K562 (cell line): ENCODE measurements around the gene CEBPB. TPM values are rescaled to one million over a fixed set of nuclear protein-coding genes. Genes with fewer than 3 reads are reported as not detected.

Source experiments
- BHLHE40 ChIP-seq: IDR thresholded peaks from 2 replicates; pipeline ENCODE4 v1.6.1; 2011; ENCODE audit warnings: low read length, improper control_type of control experiment
- CBX3 ChIP-seq, 2 experiments: IDR thresholded peaks; 1 replicate in 1 of 2; 2 replicates in 1 of 2; pipeline ENCODE4 v1.6.1; 2012; ENCODE audit warnings: inconsistent platforms in 2 of 2, low read length in 2 of 2, borderline replicate concordance in 1 of 2, control low read depth in 1 of 2
- CBX5 ChIP-seq: IDR thresholded peaks from 2 replicates; pipeline ENCODE4 v1.6.1; 2014; ENCODE audit warnings: low read depth, borderline replicate concordance
- CREM ChIP-seq: IDR thresholded peaks from 2 replicates; pipeline ENCODE4 v1.6.1; 2014; ENCODE audit warnings: antibody characterized with exemption, low read depth
- ETS2 ChIP-seq: IDR thresholded peaks from 2 replicates; pipeline ENCODE4 v1.6.1; 2016; ENCODE audit warnings: borderline replicate concordance, missing genetic modification characterization, mild to moderate bottlenecking, moderate library complexity, missing compliant biosample characterization; ENCODE audit not compliant: poor library complexity, severe bottlenecking
- ILK ChIP-seq: fragments of 450-650 bp; IDR thresholded peaks from 2 replicates; pipeline ENCODE4 v1.6.1; 2016; ENCODE audit warnings: missing genetic modification characterization, low read depth, mild to moderate bottlenecking, missing compliant biosample characterization, moderate library complexity, borderline replicate concordance
- MCM3 ChIP-seq: fragments of 450-650 bp; IDR thresholded peaks from 2 replicates; pipeline ENCODE4 v1.6.1; 2016
- NCOA4 ChIP-seq: fragments of 450-650 bp; IDR thresholded peaks from 2 replicates; pipeline ENCODE4 v1.6.1; 2018; ENCODE audit warnings: mild to moderate bottlenecking; ENCODE audit not compliant: partially characterized antibody
- TARDBP ChIP-seq: fragments of 450-650 bp; IDR thresholded peaks from 2 replicates; pipeline ENCODE4 v1.6.1; 2016
- TOE1 ChIP-seq, 2 experiments: fragments of 450-650 bp in 1 of 2; sonication (generic) in 1 of 2; formaldehyde crosslinking in 1 of 2; IDR thresholded peaks; 2 replicates each; pipeline versions ENCODE4 v1.7.1 to v1.8.0; 2016 to 2022; ENCODE audit warnings: borderline replicate concordance in 2 of 2, mild to moderate bottlenecking in 2 of 2, antibody characterized with exemption in 1 of 2, inconsistent platforms in 1 of 2, low read depth in 1 of 2, missing genetic modification reagents in 1 of 2, moderate library complexity in 1 of 2
- YBX1 ChIP-seq: fragments of 450-650 bp; IDR thresholded peaks from 2 replicates; pipeline ENCODE4 v1.7.1; 2016; ENCODE audit warnings: mild to moderate bottlenecking
- ZNF41 ChIP-seq: fragments of 250-450 bp; sonication (Bioruptor Pico); conservative IDR thresholded peaks from 2 replicates; pipeline ENCODE4 v1.4.0; 2020; ENCODE audit warnings: mild to moderate bottlenecking
- ZNF766 ChIP-seq: fragments of 200-800 bp; sonication (Bioruptor generic); conservative IDR thresholded peaks from 2 replicates; pipeline ENCODE4 v1.6.1; 2016; ENCODE audit warnings: missing genetic modification characterization, missing compliant biosample characterization
- polyA plus RNA-seq, 8 experiments: library from polyadenylated mRNA; depleted of rRNA in 4 of 8; stranded (reverse) in 5 of 8; unstranded in 3 of 8; fragments of >200 nt; fragmentation: Nextera tagmentation in 2 of 8; fragmentation: Illumina TruSeq in 1 of 8; extraction: Ambion mirVana in 2 of 8; extraction: Trizol in 1 of 8; gene quantifications; 2 replicates each; pipeline versions ENCODE4 v1.2.1 to v1.2.3, GENCODE V29; 2011 to 2014; ENCODE audit warnings: inconsistent platforms in 1 of 8, missing spikeins in 1 of 8
- total RNA-seq, 7 experiments: library from RNA; depleted of rRNA in 6 of 7; stranded (reverse); fragments of >200 nt in 6 of 7; fragmentation: Illumina TruSeq in 2 of 7; extraction: Trizol in 2 of 7; gene quantifications; 2 replicates each; pipeline versions ENCODE4 v1.2.1 to v1.2.3, GENCODE V29; 2011 to 2021; ENCODE audit warnings: low replicate concordance in 1 of 7
- TF ChIP-seq, protein P1 (sequence below): fragments of 450-650 bp; IDR thresholded peaks from 2 replicates; pipeline ENCODE4 v1.6.1; 2016; ENCODE audit warnings: mild to moderate bottlenecking, moderate library complexity
- TF ChIP-seq, protein P2 (sequence below), 2 experiments: fragments of 450-650 bp in 1 of 2; sonication (generic) in 1 of 2; formaldehyde crosslinking; conservative IDR thresholded peaks; 2 replicates each; pipeline versions ENCODE4 v1.4.0 to v1.8.1; 2020 to 2022; ENCODE audit warnings: mild to moderate bottlenecking in 1 of 2, missing genetic modification reagents in 1 of 2

CEBPB gene
- total and polyA plus RNA-seq, 9 of the 15 experiments (the other 6 are each of a cell fraction or from before 2014, with no cell fraction given), result 1.2 to 72.6 (median 7.8) TPM

DNA sequence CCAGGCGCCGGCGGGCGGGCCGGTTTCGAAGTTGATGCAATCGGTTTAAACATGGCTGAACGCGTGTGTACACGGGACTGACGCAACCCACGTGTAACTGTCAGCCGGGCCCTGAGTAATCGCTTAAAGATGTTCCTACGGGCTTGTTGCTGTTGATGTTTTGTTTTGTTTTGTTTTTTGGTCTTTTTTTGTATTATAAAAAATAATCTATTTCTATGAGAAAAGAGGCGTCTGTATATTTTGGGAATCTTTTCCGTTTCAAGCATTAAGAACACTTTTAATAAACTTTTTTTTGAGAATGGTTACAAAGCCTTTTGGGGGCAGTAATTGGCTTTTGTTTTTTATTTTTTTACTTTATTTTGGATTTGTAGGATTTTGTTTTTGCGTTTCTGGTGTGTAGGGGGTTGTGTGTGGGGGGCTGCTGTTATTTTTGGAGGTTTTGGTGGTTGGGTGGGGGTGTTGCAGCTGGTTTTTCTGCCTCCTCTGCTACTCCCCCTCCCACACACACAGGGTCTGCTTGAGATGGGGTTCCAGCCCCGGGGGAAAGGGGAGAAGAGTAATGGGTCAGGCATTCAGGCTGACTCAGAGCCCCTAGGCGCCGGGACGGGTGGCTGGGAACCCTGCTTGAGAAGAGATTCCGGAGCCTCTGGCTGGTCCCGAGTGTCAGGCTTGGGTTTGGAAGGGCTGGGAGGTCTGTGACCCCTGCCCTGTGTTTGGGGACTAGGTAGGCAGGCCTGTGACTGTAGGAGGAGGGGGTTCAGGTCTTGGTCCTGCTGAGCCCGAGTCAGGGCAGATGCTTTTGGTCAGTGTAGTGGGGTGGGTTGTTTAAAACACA is 2.0 kb downstream of the CEBPB start (continued):
- TF ChIP-seq TOE1 (IDR thresholded peaks at IDR 0.05; ENCODE audit: borderline replicate concordance) (no peak), TOE1 (CRISPR knock-in tag; IDR thresholded peaks at IDR 0.05; ENCODE audit: borderline replicate concordance, low read depth) (no peak), CREM (peak; percentile 84), MCM3 (no peak), YBX1 (no peak), ZNF41 (CRISPR knock-in tag) (0 out of 2 replicates have a peak, but pooled peaks have one; percentile 12), BHLHE40 (peak; percentile 91), ETS2 (tag) (no peak), CBX3 (IDR thresholded peaks at IDR 0.05; ENCODE audit: borderline replicate concordance in 1 of 2, low read length in 2 of 2) (no peak; a peak in 1 of 3 replicates), ILK (no peak), ZNF766 (0 out of 2 replicates have a peak, but pooled peaks have one; percentile 39), CBX5 (no peak), TARDBP (no peak), NCOA4 (no peak)
- TF ChIP-seq, protein P1, sequence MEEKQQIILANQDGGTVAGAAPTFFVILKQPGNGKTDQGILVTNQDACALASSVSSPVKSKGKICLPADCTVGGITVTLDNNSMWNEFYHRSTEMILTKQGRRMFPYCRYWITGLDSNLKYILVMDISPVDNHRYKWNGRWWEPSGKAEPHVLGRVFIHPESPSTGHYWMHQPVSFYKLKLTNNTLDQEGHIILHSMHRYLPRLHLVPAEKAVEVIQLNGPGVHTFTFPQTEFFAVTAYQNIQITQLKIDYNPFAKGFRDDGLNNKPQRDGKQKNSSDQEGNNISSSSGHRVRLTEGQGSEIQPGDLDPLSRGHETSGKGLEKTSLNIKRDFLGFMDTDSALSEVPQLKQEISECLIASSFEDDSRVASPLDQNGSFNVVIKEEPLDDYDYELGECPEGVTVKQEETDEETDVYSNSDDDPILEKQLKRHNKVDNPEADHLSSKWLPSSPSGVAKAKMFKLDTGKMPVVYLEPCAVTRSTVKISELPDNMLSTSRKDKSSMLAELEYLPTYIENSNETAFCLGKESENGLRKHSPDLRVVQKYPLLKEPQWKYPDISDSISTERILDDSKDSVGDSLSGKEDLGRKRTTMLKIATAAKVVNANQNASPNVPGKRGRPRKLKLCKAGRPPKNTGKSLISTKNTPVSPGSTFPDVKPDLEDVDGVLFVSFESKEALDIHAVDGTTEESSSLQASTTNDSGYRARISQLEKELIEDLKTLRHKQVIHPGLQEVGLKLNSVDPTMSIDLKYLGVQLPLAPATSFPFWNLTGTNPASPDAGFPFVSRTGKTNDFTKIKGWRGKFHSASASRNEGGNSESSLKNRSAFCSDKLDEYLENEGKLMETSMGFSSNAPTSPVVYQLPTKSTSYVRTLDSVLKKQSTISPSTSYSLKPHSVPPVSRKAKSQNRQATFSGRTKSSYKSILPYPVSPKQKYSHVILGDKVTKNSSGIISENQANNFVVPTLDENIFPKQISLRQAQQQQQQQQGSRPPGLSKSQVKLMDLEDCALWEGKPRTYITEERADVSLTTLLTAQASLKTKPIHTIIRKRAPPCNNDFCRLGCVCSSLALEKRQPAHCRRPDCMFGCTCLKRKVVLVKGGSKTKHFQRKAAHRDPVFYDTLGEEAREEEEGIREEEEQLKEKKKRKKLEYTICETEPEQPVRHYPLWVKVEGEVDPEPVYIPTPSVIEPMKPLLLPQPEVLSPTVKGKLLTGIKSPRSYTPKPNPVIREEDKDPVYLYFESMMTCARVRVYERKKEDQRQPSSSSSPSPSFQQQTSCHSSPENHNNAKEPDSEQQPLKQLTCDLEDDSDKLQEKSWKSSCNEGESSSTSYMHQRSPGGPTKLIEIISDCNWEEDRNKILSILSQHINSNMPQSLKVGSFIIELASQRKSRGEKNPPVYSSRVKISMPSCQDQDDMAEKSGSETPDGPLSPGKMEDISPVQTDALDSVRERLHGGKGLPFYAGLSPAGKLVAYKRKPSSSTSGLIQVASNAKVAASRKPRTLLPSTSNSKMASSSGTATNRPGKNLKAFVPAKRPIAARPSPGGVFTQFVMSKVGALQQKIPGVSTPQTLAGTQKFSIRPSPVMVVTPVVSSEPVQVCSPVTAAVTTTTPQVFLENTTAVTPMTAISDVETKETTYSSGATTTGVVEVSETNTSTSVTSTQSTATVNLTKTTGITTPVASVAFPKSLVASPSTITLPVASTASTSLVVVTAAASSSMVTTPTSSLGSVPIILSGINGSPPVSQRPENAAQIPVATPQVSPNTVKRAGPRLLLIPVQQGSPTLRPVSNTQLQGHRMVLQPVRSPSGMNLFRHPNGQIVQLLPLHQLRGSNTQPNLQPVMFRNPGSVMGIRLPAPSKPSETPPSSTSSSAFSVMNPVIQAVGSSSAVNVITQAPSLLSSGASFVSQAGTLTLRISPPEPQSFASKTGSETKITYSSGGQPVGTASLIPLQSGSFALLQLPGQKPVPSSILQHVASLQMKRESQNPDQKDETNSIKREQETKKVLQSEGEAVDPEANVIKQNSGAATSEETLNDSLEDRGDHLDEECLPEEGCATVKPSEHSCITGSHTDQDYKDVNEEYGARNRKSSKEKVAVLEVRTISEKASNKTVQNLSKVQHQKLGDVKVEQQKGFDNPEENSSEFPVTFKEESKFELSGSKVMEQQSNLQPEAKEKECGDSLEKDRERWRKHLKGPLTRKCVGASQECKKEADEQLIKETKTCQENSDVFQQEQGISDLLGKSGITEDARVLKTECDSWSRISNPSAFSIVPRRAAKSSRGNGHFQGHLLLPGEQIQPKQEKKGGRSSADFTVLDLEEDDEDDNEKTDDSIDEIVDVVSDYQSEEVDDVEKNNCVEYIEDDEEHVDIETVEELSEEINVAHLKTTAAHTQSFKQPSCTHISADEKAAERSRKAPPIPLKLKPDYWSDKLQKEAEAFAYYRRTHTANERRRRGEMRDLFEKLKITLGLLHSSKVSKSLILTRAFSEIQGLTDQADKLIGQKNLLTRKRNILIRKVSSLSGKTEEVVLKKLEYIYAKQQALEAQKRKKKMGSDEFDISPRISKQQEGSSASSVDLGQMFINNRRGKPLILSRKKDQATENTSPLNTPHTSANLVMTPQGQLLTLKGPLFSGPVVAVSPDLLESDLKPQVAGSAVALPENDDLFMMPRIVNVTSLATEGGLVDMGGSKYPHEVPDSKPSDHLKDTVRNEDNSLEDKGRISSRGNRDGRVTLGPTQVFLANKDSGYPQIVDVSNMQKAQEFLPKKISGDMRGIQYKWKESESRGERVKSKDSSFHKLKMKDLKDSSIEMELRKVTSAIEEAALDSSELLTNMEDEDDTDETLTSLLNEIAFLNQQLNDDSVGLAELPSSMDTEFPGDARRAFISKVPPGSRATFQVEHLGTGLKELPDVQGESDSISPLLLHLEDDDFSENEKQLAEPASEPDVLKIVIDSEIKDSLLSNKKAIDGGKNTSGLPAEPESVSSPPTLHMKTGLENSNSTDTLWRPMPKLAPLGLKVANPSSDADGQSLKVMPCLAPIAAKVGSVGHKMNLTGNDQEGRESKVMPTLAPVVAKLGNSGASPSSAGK, result no peak; the same call in 1 of the 2 replicates
- TF ChIP-seq, protein P2, sequence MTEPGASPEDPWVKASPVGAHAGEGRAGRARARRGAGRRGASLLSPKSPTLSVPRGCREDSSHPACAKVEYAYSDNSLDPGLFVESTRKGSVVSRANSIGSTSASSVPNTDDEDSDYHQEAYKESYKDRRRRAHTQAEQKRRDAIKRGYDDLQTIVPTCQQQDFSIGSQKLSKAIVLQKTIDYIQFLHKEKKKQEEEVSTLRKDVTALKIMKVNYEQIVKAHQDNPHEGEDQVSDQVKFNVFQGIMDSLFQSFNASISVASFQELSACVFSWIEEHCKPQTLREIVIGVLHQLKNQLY (CRISPR knock-in tag; conservative IDR thresholded peaks at IDR 0.05), result no peak
